H9 (cell line): ENCODE data around the gene FAXC. TPM values are rescaled to one million over a fixed set of nuclear protein-coding genes. Genes with fewer than 3 reads are reported as not detected.

Source experiments
- DNase-seq: peaks from one replicate; pipeline ENCODE4 v3.0.0-alpha.2; 2017
- H2AFZ ChIP-seq: one replicate; pipeline ENCODE4 v1.6.1; 2013; ENCODE audit warnings: mild to moderate bottlenecking, low read length, control low read depth, moderate library complexity
- H2AK5ac ChIP-seq: 2 replicates; pipeline ENCODE4 v1.6.1; 2013; ENCODE audit warnings: low read length, control low read depth, mixed read lengths; ENCODE audit not compliant: insufficient read length
- H2BK120ac ChIP-seq: one replicate; pipeline ENCODE4 v1.6.1; 2013; ENCODE audit warnings: low read depth, mild to moderate bottlenecking, low read length, control low read depth, inconsistent platforms; ENCODE audit not compliant: poor library complexity, severe bottlenecking
- H2BK12ac ChIP-seq: 2 replicates; pipeline ENCODE4 v1.6.1; 2013; ENCODE audit warnings: low read length, control low read depth, mixed read lengths, low read depth; ENCODE audit not compliant: insufficient read length
- H2BK15ac ChIP-seq: 2 replicates; pipeline ENCODE4 v1.6.1; 2013; ENCODE audit warnings: low read depth, low read length, control low read depth
- H2BK20ac ChIP-seq: one replicate; pipeline ENCODE4 v1.6.1; 2013; ENCODE audit warnings: low read depth, mild to moderate bottlenecking, low read length, control low read depth, inconsistent platforms; ENCODE audit not compliant: poor library complexity, severe bottlenecking
- H2BK5ac ChIP-seq: 2 replicates; pipeline ENCODE4 v1.6.1; 2013; ENCODE audit warnings: low read length, control low read depth, mixed read lengths; ENCODE audit not compliant: insufficient read length
- H3K14ac ChIP-seq: 2 replicates; pipeline ENCODE4 v1.6.1; 2013; ENCODE audit warnings: low read length, control low read depth; ENCODE audit not compliant: insufficient read depth
- H3K18ac ChIP-seq: 2 replicates; pipeline ENCODE4 v1.6.1; 2013; ENCODE audit warnings: low read depth, mild to moderate bottlenecking, mixed read lengths, low read length, control low read depth; ENCODE audit not compliant: insufficient read length
- H3K23ac ChIP-seq: 2 replicates; pipeline ENCODE4 v1.6.1; 2013; ENCODE audit warnings: low read length, control low read depth, mixed read lengths, low read depth; ENCODE audit not compliant: insufficient read length
- H3K23me2 ChIP-seq: 2 replicates; pipeline ENCODE4 v1.6.1; 2013; ENCODE audit warnings: low read depth, mild to moderate bottlenecking, mixed read lengths, low read length, control low read depth; ENCODE audit not compliant: insufficient read length, poor library complexity, severe bottlenecking
- H3K27ac ChIP-seq: 2 replicates; pipeline ENCODE4 v1.5.1; 2013; ENCODE audit warnings: low read length, control low read depth, mixed read lengths, low read depth; ENCODE audit not compliant: insufficient read length
- H3K27me3 ChIP-seq: 2 replicates; pipeline ENCODE4 v1.6.1; 2013; ENCODE audit warnings: low read length, control low read depth, inconsistent platforms; ENCODE audit not compliant: insufficient read depth
- H3K4ac ChIP-seq: 2 replicates; pipeline ENCODE4 v1.6.1; 2013; ENCODE audit warnings: low read depth, mild to moderate bottlenecking, control low read depth, inconsistent platforms, low read length, moderate library complexity
- H3K4me1 ChIP-seq: 2 replicates; pipeline ENCODE4 v1.6.1; 2013; ENCODE audit warnings: low read length, control low read depth, inconsistent platforms; ENCODE audit not compliant: insufficient read depth
- H3K4me2 ChIP-seq: 2 replicates; pipeline ENCODE4 v1.6.1; 2013; ENCODE audit warnings: low read length, control low read depth, mixed read lengths; ENCODE audit not compliant: insufficient read length, insufficient read depth
- H3K56ac ChIP-seq: 2 replicates; pipeline ENCODE4 v1.6.1; 2013; ENCODE audit warnings: low read depth, mild to moderate bottlenecking, mixed read lengths, low read length, control low read depth; ENCODE audit not compliant: insufficient read length
- H3K79me1 ChIP-seq: 2 replicates; pipeline ENCODE4 v1.6.1; 2013; ENCODE audit warnings: low read depth, mild to moderate bottlenecking, moderate library complexity, low read length, control low read depth, inconsistent platforms; ENCODE audit not compliant: insufficient read depth, poor library complexity, severe bottlenecking
- H3K79me2 ChIP-seq: 2 replicates; pipeline ENCODE4 v1.6.1; 2013; ENCODE audit warnings: low read length, control low read depth, inconsistent platforms; ENCODE audit not compliant: insufficient read depth
- H3K9ac ChIP-seq: 2 replicates; pipeline ENCODE4 v1.6.1; 2013; ENCODE audit warnings: low read length, control low read depth, mixed read lengths; ENCODE audit not compliant: insufficient read length; ENCODE audit errors: extremely low read depth
- H3K9me3 ChIP-seq: one replicate; pipeline ENCODE4 v1.6.1; 2013; ENCODE audit warnings: low read depth, low read length, inconsistent platforms; ENCODE audit not compliant: control insufficient read depth
- H3T11ph ChIP-seq: one replicate; pipeline ENCODE4 v1.6.1; 2013; ENCODE audit warnings: mild to moderate bottlenecking, low read length, control low read depth, inconsistent platforms
- H4K20me1 ChIP-seq: one replicate; pipeline ENCODE4 v1.6.1; 2013; ENCODE audit not compliant: control insufficient read depth, insufficient read length, insufficient read depth
- H4K5ac ChIP-seq: 2 replicates; pipeline ENCODE4 v1.6.1; 2013; ENCODE audit warnings: low read depth, mild to moderate bottlenecking, mixed read lengths, low read length, control low read depth; ENCODE audit not compliant: insufficient read length
- H4K8ac ChIP-seq: replicated peaks from 2 replicates; pipeline ENCODE4 v1.6.1; 2013; ENCODE audit warnings: low read length, control low read depth, mixed read lengths, low read depth; ENCODE audit not compliant: insufficient read length
- H4K91ac ChIP-seq: 2 replicates; pipeline ENCODE4 v1.6.1; 2013; ENCODE audit warnings: low read depth, mild to moderate bottlenecking, moderate library complexity, mixed read lengths, low read length, control low read depth; ENCODE audit not compliant: insufficient read length
- H3K27ac Mint-ChIP-seq, 3 experiments: 2 replicates in 2 of 3; 3 replicates in 1 of 3; pipeline ENCODE4 v1.8.0; 2020 to 2021; ENCODE audit warnings: mixed read lengths in 3 of 3, mild to moderate bottlenecking in 1 of 3, moderate library complexity in 1 of 3
- H3K27me3 Mint-ChIP-seq: 2 replicates; pipeline ENCODE4 v1.8.0; 2021; ENCODE audit warnings: low read depth, mild to moderate bottlenecking, moderate library complexity, mixed read lengths
- H3K36me3 Mint-ChIP-seq, 3 experiments: 2 replicates in 2 of 3; 3 replicates in 1 of 3; pipeline ENCODE4 v1.8.0; 2020 to 2021; ENCODE audit warnings: low read depth in 3 of 3, mixed read lengths in 3 of 3; ENCODE audit not compliant: insufficient read depth in 1 of 3
- H3K4me1 Mint-ChIP-seq, 2 experiments: 2 replicates each; pipeline ENCODE4 v1.8.0; 2020; ENCODE audit warnings: mixed read lengths in 2 of 2
- H3K4me3 Mint-ChIP-seq, 2 experiments: 2 replicates in 1 of 2; 3 replicates in 1 of 2; pipeline ENCODE4 v1.8.0; 2020 to 2021; ENCODE audit warnings: mild to moderate bottlenecking in 2 of 2, mixed read lengths in 2 of 2, moderate library complexity in 1 of 2
- H3K9me3 Mint-ChIP-seq, 2 experiments: 2 replicates in 1 of 2; 3 replicates in 1 of 2; pipeline ENCODE4 v1.8.0; 2020; ENCODE audit warnings: mild to moderate bottlenecking in 2 of 2, mixed read lengths in 2 of 2, moderate library complexity in 1 of 2
- WGBS: extraction: QIAGEN DNeasy Blood & Tissue Kit; methylation state at CpG from one replicate; pipeline ENCODE4 v1.1.7; 2013; ENCODE audit warnings: missing lambda C conversion rate, low lambda C conversion rate, mixed read lengths; ENCODE audit not compliant: insufficient read length; ENCODE audit errors: extremely low coverage; 5-methylcytosine and 5-hydroxymethylcytosine counted together
- total RNA-seq: library from RNA; stranded (reverse); gene quantifications from 2 replicates; pipeline ENCODE4 v1.2.1, GENCODE V29; 2021
- TF ChIP-seq, protein P1 (sequence below): fragments of 200-600 bp; sonication (generic); conservative IDR thresholded peaks from 3 replicates; pipeline ENCODE4 v1.8.0; 2021; ENCODE audit warnings: antibody characterized with exemption, mild to moderate bottlenecking

The FAXC gene
- total RNA-seq, 1 experiment from 2014 or later, result 17.2 TPM

DNA sequence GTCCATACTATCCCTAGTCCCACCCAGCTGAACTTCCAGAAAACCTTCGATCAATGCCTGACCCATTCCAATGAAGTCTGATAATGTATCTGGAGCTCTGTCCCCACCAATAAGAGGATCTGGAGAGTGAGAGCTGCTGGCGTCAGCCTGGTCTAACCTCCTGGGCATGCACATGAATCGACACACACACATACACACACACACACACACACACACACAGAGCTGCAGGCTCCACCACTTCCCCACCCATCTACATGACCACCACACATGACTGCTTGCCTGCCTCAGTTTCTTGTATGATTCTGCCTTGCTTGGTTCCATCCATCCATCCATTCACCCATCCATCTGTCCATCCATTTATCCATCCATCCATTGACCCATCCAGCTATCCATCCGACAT, 60.8 kb downstream of the FAXC start:
- H3K79me2 ChIP-seq, result no peaks in the 10 kb centered on the region
- H4K91ac ChIP-seq, result no peak overlapping the region
- Mint-ChIP-seq H3K36me3 (peaks cover 1 to 8% (median 6%) of the 10 kb centered on the region in 3 experiments; a peak in 3 of 7 replicates), H3K27me3 (no peaks in the 10 kb centered on the region), H3K4me3 (no peak overlapping the region), H3K4me1 (no peaks in the 10 kb centered on the region; a peak in 1 of 4 replicates), H3K27ac (no peak overlapping the region; a peak in 1 of 7 replicates), H3K9me3 (no peaks in the 10 kb centered on the region)
- no peaks in the 10 kb centered on the region for H3K23me2 ChIP-seq
- no peak overlapping the region for H2BK12ac ChIP-seq
- no peaks in the 10 kb centered on the region for H3K9me3 ChIP-seq
- TF ChIP-seq, protein P1, sequence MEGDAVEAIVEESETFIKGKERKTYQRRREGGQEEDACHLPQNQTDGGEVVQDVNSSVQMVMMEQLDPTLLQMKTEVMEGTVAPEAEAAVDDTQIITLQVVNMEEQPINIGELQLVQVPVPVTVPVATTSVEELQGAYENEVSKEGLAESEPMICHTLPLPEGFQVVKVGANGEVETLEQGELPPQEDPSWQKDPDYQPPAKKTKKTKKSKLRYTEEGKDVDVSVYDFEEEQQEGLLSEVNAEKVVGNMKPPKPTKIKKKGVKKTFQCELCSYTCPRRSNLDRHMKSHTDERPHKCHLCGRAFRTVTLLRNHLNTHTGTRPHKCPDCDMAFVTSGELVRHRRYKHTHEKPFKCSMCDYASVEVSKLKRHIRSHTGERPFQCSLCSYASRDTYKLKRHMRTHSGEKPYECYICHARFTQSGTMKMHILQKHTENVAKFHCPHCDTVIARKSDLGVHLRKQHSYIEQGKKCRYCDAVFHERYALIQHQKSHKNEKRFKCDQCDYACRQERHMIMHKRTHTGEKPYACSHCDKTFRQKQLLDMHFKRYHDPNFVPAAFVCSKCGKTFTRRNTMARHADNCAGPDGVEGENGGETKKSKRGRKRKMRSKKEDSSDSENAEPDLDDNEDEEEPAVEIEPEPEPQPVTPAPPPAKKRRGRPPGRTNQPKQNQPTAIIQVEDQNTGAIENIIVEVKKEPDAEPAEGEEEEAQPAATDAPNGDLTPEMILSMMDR, result no peak
- no peak overlapping the region for H4K8ac ChIP-seq
- no peaks in the 10 kb centered on the region for H3K79me1 ChIP-seq
- no peaks in the 10 kb centered on the region for H4K20me1 ChIP-seq
- no peak overlapping the region for H3K9ac ChIP-seq
- H2AK5ac ChIP-seq, result no peak overlapping the region
- H3K23ac ChIP-seq, result no peak overlapping the region
- H2BK20ac ChIP-seq, result no peak overlapping the region
- no peak overlapping the region for H2BK120ac ChIP-seq
- H3K56ac ChIP-seq, result no peak overlapping the region
- H3K14ac ChIP-seq, result no peak overlapping the region
- no peak overlapping the region for H4K5ac ChIP-seq
- no CpG with 5 or more reads among the region's 4 CpGs for WGBS
- H2BK5ac ChIP-seq, result no peak overlapping the region
- H3K27me3 ChIP-seq, result no peaks in the 10 kb centered on the region
- no peak overlapping the region for H3K18ac ChIP-seq
- no peak overlapping the region for H3K4me2 ChIP-seq
- H3K4ac ChIP-seq, result no peak overlapping the region
- no peak overlapping the region for H3K27ac ChIP-seq
- DNase-seq, result no peak
- H3K4me1 ChIP-seq, result no peaks in the 10 kb centered on the region
- no peak overlapping the region for H2BK15ac ChIP-seq
- no peak overlapping the region for H2AFZ ChIP-seq
- H3T11ph ChIP-seq, result no peak overlapping the region
